Vagina (tissue), 2 donors: ENCODE measurements around the gene MRPS31.

ENCODE experiments used
- POLR2A ChIP-seq, 2 donors: fragments of 450-650 bp; IDR thresholded peaks; one replicate each; pipeline ENCODE4 v1.6.1; 2017; ENCODE audit warnings: antibody characterized with exemption in 2 of 2, mild to moderate bottlenecking in 2 of 2, moderate library complexity in 2 of 2
- POLR2AphosphoS5 ChIP-seq, 2 donors: sonication (generic); formaldehyde crosslinking; IDR thresholded peaks; one replicate each; pipeline ENCODE4 v1.9.0; 2017; ENCODE audit warnings: antibody characterized with exemption in 2 of 2, mild to moderate bottlenecking in 2 of 2, low read depth in 1 of 2; ENCODE audit not compliant: insufficient read depth in 1 of 2
- TF ChIP-seq, protein P1 (sequence below), 3 experiments: fragments of 450-650 bp in 2 of 3; fragments of 200-600 bp in 1 of 3; sonication (generic) in 1 of 3; IDR thresholded peaks; one replicate each; pipeline ENCODE4 v1.5.1; 2017 to 2019; ENCODE audit warnings: antibody characterized with exemption in 3 of 3, mild to moderate bottlenecking in 2 of 3, moderate library complexity in 2 of 3

DNA sequence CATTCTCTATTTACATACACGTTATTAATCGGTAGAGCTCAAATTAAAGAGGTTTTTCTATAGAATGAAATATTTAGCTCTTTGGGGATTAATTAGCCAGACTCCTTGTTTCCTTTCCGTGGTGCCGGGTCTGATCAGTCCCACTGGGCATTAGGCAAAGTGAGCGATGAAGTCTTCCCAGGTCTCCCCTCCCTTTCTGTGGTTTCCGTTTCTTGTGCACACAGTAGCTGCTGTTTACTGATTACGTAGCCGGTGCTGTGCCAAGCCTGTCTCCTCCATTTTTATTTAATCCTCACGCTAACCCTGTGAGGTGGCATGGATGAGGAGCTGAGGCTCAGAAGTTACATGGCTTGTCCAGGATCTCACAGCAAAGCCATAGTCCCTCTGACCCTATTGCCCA is 27.4 kb upstream of the MRPS31 start:
- TF ChIP-seq, protein P1, sequence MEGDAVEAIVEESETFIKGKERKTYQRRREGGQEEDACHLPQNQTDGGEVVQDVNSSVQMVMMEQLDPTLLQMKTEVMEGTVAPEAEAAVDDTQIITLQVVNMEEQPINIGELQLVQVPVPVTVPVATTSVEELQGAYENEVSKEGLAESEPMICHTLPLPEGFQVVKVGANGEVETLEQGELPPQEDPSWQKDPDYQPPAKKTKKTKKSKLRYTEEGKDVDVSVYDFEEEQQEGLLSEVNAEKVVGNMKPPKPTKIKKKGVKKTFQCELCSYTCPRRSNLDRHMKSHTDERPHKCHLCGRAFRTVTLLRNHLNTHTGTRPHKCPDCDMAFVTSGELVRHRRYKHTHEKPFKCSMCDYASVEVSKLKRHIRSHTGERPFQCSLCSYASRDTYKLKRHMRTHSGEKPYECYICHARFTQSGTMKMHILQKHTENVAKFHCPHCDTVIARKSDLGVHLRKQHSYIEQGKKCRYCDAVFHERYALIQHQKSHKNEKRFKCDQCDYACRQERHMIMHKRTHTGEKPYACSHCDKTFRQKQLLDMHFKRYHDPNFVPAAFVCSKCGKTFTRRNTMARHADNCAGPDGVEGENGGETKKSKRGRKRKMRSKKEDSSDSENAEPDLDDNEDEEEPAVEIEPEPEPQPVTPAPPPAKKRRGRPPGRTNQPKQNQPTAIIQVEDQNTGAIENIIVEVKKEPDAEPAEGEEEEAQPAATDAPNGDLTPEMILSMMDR (IDR thresholded peaks at IDR 0.05): no peak
- no peak for TF ChIP-seq POLR2A (IDR thresholded peaks at IDR 0.05)
- TF ChIP-seq POLR2AphosphoS5 (IDR thresholded peaks at IDR 0.05; ENCODE audit: insufficient read depth in 1 of 2, low read depth in 1 of 2): no peak
